Measurements from ENCODE around the gene PIK3CD.

- TF ChIP-seq CTCF (IDR thresholded peaks at IDR 0.05; ENCODE audit: low read depth, low read length, poor library complexity, severe bottlenecking) (peak; percentile 89), EZH2phosphoT487 (IDR thresholded peaks at IDR 0.05; ENCODE audit: borderline replicate concordance, low read length) (no peak)
These were observed 73.4 kb downstream of the PIK3CD start for GRCh38 chr1:9724706-9725476.
